Measurements from ENCODE around the gene PDE8B.
A peak's percentile ranks its signal among the peaks of the same experiment; 100 is the strongest.

Gene PDE8B, protein sequence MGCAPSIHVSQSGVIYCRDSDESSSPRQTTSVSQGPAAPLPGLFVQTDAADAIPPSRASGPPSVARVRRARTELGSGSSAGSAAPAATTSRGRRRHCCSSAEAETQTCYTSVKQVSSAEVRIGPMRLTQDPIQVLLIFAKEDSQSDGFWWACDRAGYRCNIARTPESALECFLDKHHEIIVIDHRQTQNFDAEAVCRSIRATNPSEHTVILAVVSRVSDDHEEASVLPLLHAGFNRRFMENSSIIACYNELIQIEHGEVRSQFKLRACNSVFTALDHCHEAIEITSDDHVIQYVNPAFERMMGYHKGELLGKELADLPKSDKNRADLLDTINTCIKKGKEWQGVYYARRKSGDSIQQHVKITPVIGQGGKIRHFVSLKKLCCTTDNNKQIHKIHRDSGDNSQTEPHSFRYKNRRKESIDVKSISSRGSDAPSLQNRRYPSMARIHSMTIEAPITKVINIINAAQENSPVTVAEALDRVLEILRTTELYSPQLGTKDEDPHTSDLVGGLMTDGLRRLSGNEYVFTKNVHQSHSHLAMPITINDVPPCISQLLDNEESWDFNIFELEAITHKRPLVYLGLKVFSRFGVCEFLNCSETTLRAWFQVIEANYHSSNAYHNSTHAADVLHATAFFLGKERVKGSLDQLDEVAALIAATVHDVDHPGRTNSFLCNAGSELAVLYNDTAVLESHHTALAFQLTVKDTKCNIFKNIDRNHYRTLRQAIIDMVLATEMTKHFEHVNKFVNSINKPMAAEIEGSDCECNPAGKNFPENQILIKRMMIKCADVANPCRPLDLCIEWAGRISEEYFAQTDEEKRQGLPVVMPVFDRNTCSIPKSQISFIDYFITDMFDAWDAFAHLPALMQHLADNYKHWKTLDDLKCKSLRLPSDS

GRCh38 chr5:77210091-77210963 lies at the start of gene PDE8B:
Gene PDE8B, plus strand, starts transcription at chr5:77210680. Its CDS starts 246 bp downstream, at chr5:77210926.
- Mint-ChIP-seq H3K27ac (peak within 1 kb of the TSS; percentile 4), H3K4me3 (peak within 1 kb of the TSS; percentile 81), H3K9me3 (no peaks in the 10 kb centered on the region), H3K4me1 (peaks cover 16% of the 10 kb centered on the region), H3K27me3 (peaks cover 78% of the 10 kb centered on the region), H3K36me3 (no peaks in the 10 kb centered on the region)
- ATAC-seq: peak; percentile 39

DNA sequence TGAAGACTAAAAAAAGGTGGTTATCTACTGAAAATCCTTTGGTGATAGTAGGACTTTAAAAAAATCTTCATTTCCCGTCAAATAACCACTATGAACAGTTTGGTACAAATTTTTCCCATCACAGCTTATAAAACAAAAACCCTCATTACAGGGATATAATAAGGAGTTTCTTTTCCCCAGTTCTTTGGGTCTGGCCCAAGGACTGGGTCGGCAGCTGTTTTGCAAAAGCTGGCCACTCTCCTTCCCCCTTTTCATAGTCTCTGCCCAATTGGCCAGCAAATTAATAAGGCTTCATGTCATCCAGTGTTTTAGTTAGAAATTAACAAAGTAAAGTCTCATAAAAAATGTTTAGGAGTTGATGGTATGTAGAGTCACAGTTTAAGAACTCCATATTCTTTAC lies 47.0 kb upstream of the PDE8B start:
- H3K36me3 Mint-ChIP-seq: no peaks in the 10 kb centered on the region
- peaks cover under 1% of the 10 kb centered on the region for H3K27me3 Mint-ChIP-seq
- no peak overlapping the region for H3K27ac Mint-ChIP-seq
- no peak for ATAC-seq
- no peaks in the 10 kb centered on the region for H3K9me3 Mint-ChIP-seq
- no peak overlapping the region for H3K4me3 Mint-ChIP-seq
- no peaks in the 10 kb centered on the region for H3K4me1 Mint-ChIP-seq

DNA sequence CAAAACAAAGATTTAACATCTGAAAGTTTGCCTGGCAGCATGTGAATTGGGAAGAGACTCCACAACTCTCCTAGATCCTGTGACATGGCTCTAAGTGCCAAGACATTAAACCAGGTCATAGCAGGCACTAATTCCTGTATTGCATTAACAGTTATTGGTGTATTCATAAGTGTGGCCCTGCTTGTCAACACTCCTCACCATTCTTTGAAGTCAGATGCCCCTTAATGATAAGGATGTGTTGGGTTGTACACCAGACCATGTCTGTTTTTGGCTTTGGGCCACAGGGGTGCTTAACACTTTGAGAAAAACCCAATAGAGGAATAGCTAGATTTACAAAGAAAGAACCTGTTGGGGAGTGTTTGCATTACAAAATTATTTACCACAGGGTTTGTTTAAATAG lies 43.4 kb upstream of the PDE8B start:
- no peak for ATAC-seq

GRCh38 chr5:77167695-77168121 lies 42.8 kb upstream of the PDE8B start:
- Mint-ChIP-seq H3K27ac (no peak overlapping the region), H3K27me3 (peaks cover 14% of the 10 kb centered on the region), H3K4me3 (no peak overlapping the region), H3K4me1 (no peaks in the 10 kb centered on the region), H3K9me3 (no peaks in the 10 kb centered on the region), H3K36me3 (no peaks in the 10 kb centered on the region)
- ATAC-seq: no peak

More for the DNA sequence above, 43.4 kb upstream of the PDE8B start:
- Mint-ChIP-seq H3K36me3 (no peaks in the 10 kb centered on the region), H3K27ac (no peak overlapping the region), H3K4me1 (no peaks in the 10 kb centered on the region), H3K27me3 (peaks cover 14% of the 10 kb centered on the region), H3K9me3 (no peaks in the 10 kb centered on the region), H3K4me3 (no peak overlapping the region)

- no peaks in the 10 kb centered on the region for H3K9me3 Mint-ChIP-seq
- H3K4me3 Mint-ChIP-seq: no peak overlapping the region
- no peak overlapping the region for H3K27ac Mint-ChIP-seq
- H3K4me1 Mint-ChIP-seq: no peaks in the 10 kb centered on the region
- no peaks in the 10 kb centered on the region for H3K36me3 Mint-ChIP-seq
- ATAC-seq: no peak
- H3K27me3 Mint-ChIP-seq: peaks cover 14% of the 10 kb centered on the region
Observed at GRCh38 chr5:77168161-77168878, 42.2 kb upstream of the PDE8B start.

- Mint-ChIP-seq H3K4me1 (no peaks in the 10 kb centered on the region), H3K36me3 (no peaks in the 10 kb centered on the region), H3K4me3 (no peak overlapping the region), H3K9me3 (no peaks in the 10 kb centered on the region), H3K27me3 (peaks cover 14% of the 10 kb centered on the region), H3K27ac (no peak overlapping the region)
- ATAC-seq: no peak
Observed at GRCh38 chr5:77168879-77169244, 41.6 kb upstream of the PDE8B start.

DNA sequence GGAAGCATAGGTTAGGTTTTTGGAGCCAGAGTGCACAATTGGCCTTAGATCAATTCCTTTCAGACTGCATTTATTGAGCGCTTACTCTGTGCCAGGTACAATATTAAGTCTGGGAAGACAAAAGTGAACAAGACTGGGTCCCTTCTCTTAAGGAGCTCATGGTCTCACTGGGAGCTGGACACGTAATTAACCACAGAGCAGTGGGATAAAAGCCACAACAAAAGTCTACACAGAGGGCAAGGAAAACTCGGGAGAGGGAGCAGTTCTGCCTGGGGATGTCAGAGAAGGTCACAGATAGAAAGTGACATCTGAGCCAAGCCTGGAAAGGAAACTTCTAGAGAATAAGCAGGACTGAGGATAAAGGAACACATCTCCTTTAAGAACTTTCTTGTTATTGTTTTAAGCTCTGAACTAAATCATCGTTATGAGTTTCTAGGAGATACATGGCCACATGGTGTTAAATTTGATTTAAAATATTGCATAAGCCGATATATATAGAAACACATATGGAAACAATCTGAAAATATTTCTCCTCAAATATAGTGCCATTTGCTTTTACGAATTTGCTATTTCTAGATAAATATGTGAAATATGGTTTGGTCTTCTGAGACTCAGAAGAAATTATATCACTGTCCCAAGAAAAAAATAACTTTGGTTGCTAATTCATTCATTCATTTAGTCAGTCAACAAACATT lies 40.1 kb upstream of the PDE8B start:
- H3K4me3 Mint-ChIP-seq: no peak overlapping the region
- ATAC-seq: no peak
- H3K27ac Mint-ChIP-seq: no peak overlapping the region
- H3K27me3 Mint-ChIP-seq: peaks cover 14% of the 10 kb centered on the region
- H3K9me3 Mint-ChIP-seq: no peaks in the 10 kb centered on the region
- no peaks in the 10 kb centered on the region for H3K4me1 Mint-ChIP-seq
- no peaks in the 10 kb centered on the region for H3K36me3 Mint-ChIP-seq

DNA sequence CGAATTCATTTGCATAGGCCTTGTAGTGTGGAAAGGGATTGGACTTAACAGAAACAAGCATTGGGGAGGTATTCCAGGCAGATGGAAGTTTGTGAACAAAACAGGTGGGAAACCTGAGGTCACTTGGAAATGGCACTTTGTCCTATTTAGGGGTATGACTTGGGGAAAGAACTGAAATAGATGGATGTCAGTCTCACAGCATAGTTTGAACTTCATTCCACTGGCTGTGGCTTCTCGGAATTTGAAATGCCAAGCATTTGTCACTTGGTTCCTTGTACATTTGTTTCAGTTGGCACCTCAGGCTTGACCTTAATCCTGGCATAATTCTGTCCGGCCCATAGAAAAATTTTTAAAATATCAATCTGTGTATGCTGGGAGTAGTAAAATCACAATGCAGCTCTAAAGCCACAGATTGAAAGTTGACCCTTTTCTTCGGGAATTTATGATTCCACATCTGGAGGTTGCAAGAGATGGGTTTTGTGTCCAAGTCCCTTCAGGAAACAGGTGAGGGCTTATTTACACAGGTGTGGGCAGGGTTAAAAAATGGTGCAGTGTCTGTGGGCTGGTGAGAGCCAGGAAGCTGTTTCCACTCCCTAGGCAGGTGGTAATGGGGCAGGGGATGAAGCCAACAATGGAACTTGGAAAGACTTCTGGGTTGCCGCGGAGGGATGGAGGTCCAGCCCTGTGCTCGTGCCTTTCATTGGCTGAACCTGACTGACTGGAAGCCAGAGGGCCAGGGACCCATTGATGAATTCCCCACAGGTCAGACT lies 39.2 kb upstream of the PDE8B start:
- Mint-ChIP-seq H3K27ac (no peak overlapping the region), H3K4me3 (no peak overlapping the region), H3K4me1 (no peaks in the 10 kb centered on the region), H3K27me3 (peaks cover 14% of the 10 kb centered on the region), H3K9me3 (no peaks in the 10 kb centered on the region), H3K36me3 (no peaks in the 10 kb centered on the region)
- ATAC-seq: no peak

- Mint-ChIP-seq H3K4me1 (no peaks in the 10 kb centered on the region), H3K27ac (no peak overlapping the region)
- peak; percentile 37 for ATAC-seq
Observed at GRCh38 chr5:77172713-77173328, 37.7 kb upstream of the PDE8B start.

DNA sequence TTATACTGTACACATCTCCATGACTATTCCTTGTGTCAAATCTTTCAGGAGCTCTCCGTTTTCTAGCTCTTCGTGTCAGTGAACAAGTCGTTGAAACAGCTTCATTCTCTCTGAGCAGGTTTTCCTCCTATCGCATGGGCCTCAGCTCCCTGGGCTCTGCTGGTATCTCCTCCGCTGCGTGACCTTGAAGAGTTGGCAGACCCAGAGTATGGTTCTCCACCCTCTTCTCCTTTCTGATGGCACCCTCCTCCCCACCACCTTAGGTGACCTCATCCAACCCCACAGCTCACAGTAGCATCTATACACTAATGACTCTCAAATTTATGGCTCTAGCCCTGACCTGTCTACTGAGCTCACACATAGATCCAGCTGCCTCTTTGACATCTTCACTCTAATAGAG lies 36.0 kb upstream of the PDE8B start:
- Mint-ChIP-seq H3K9me3 (no peaks in the 10 kb centered on the region), H3K4me1 (no peaks in the 10 kb centered on the region), H3K36me3 (no peaks in the 10 kb centered on the region), H3K27ac (no peak overlapping the region), H3K27me3 (peaks cover 4% of the 10 kb centered on the region), H3K4me3 (no peak overlapping the region)
- ATAC-seq: peak; percentile 22

More at GRCh38 chr5:77172713-77173328, 37.7 kb upstream of the PDE8B start:
- Mint-ChIP-seq H3K27me3 (peaks cover 14% of the 10 kb centered on the region), H3K9me3 (no peaks in the 10 kb centered on the region), H3K4me3 (no peak overlapping the region), H3K36me3 (no peaks in the 10 kb centered on the region)

DNA sequence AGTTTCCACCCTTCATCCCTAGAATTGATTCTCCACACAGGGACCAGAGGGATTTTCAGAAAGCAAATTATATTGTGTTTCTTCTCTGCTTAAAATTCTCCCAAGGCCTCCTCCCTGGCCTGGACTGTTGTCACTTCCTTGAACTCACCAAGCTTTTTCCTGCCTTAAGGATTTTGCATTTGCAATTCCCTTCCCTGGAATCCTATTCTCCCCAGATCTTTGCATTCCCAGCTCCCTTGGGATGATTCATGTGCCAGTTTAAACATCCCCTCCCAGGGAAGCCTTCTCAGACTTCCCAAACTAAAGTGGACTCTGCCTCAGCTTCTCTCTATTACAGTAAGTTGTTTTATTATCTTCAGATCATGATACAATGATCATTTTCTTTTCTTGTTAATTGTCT lies 35.2 kb upstream of the PDE8B start:
- H3K36me3 Mint-ChIP-seq: no peaks in the 10 kb centered on the region
- no peaks in the 10 kb centered on the region for H3K4me1 Mint-ChIP-seq
- H3K27me3 Mint-ChIP-seq: peaks cover 7% of the 10 kb centered on the region
- no peaks in the 10 kb centered on the region for H3K9me3 Mint-ChIP-seq
- no peak overlapping the region for H3K4me3 Mint-ChIP-seq
- H3K27ac Mint-ChIP-seq: no peak overlapping the region
- no peak for ATAC-seq

- no peak for ATAC-seq
- Mint-ChIP-seq H3K27me3 (peaks cover 15% of the 10 kb centered on the region), H3K9me3 (no peaks in the 10 kb centered on the region), H3K4me3 (no peak overlapping the region), H3K4me1 (no peaks in the 10 kb centered on the region), H3K27ac (no peak overlapping the region), H3K36me3 (no peaks in the 10 kb centered on the region)
Observed at GRCh38 chr5:77176429-77176828, 34.1 kb upstream of the PDE8B start.

DNA sequence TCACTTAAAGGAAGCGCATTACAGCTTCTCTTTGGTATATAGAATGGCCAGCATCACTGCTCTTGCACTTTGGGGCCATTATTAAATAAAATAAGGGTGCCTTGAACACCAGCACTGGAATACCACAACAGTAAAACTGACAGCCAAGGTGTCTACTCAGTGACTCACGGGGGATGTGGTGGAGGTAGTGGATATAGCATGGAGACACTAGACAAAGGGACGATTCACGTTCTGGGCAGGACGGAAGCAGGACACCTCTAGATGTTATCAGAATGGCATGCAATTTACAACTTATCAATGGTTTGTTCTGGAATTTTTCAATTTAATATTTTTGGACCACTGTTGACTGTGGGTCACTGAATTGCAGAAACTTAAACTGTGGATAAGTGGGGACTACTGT lies 32.9 kb upstream of the PDE8B start:
- H3K4me3 Mint-ChIP-seq: no peak overlapping the region
- ATAC-seq: no peak
- H3K27ac Mint-ChIP-seq: no peak overlapping the region
- no peaks in the 10 kb centered on the region for H3K4me1 Mint-ChIP-seq
- no peaks in the 10 kb centered on the region for H3K36me3 Mint-ChIP-seq
- peaks cover 23% of the 10 kb centered on the region for H3K27me3 Mint-ChIP-seq
- H3K9me3 Mint-ChIP-seq: no peaks in the 10 kb centered on the region

Data from stimulated activated memory B cell treated with anti-CD40 and anti-IgM and Interleukin-4, amounts not matched to agents 10 μg/mL and 1 μg/mL and 100 μg/mL, for 72 hours (primary cell).